Measurements from ENCODE around the gene POLR3GL.

The POLR3GL gene

DNA sequence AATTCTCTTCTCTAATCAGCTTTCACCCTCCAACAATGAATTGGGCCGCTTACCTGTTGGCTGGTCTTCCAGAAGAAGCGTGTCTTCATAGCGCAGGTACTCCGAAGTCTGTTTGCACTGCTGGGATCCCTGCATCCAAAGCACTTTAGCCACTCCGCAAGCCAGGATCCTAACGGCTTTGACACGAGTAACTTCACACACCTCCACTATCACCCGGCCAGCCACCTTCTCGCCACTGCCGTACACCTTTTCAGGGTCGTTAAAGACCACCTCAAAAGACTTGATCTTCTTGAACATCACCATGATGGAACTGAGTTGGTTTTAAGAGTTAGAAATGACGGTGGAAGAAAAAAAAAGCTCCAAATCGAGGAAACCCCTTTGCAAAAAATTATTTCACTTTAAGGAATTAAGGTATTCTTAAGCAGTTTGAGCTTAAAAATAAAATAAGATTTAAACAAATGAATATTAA, 31.5 kb downstream of the POLR3GL start:
- DNase-seq (ENCODE audit: insufficient read length, low spot score) (no peak), FAIRE-seq (peak; percentile 23)
- no peak for TF ChIP-seq PAX5 (IDR thresholded peaks at IDR 0.05; ENCODE audit: insufficient read depth, low read length, severe bottlenecking)
- TF ChIP-seq SPI1 (IDR thresholded peaks at IDR 0.05; ENCODE audit: low read depth, low read length), result no peak
- TF ChIP-seq TAF1 (IDR thresholded peaks at IDR 0.05; ENCODE audit: low read depth, low read length), result no peak
- TF ChIP-seq POU2F2 (IDR thresholded peaks at IDR 0.05; ENCODE audit: low read depth, low read length), result no peak
- TF ChIP-seq POLR2A (IDR thresholded peaks at IDR 0.05; ENCODE audit: low read depth, low read length), result no peak
- TF ChIP-seq POLR2AphosphoS5 (IDR thresholded peaks at IDR 0.05; ENCODE audit: low read depth, low read length), result no peak; the same call in none of the 2 replicates

DNA sequence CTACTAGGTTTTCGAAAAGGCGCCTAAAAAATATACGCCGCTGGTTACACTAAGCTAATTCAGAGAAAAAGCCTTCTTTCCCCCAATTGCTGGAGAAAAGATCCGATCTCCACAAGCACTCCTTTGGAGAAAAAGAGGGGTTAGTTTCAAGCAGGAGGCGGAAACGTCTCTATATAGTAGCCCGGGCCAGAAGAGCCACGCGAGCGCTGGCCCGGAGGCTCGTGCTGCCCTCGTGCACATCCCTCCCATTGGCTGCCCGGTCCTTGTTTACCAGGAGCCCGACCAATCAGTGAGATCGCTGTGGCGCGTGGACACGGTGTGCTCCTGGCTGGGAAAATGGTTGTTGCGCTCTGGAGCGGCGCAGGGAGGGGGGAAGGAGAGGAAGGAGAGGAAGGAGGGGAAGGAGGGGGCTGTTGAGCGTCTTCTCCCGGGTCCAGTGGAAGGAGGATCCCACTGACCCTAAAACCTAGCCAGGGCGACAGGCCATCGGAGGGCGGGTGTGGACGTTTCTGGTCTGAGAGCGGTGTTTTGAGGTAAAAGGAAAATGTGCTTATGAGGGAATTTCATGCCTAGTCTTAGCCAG, 32.0 kb downstream of the POLR3GL start, which contains the start of gene TXNIP:
Gene TXNIP (minus strand): TSS at position 147 of the 583 bp plus-strand sequence. CDS start 313 bp downstream, outside the sequence.
- DNase-seq (ENCODE audit: insufficient read length, low spot score), result peak; percentile 87
- TF ChIP-seq PAX5 (IDR thresholded peaks at IDR 0.05; ENCODE audit: insufficient read depth, low read length, severe bottlenecking) (no peak), SPI1 (IDR thresholded peaks at IDR 0.05; ENCODE audit: low read depth, low read length) (peak; percentile 15; the same call in 1 of the 2 replicates), POLR2AphosphoS5 (IDR thresholded peaks at IDR 0.05; ENCODE audit: low read depth, low read length) (peak; percentile 99), TAF1 (IDR thresholded peaks at IDR 0.05; ENCODE audit: low read depth, low read length) (peak; percentile 83), POLR2A (IDR thresholded peaks at IDR 0.05; ENCODE audit: low read depth, low read length) (peak; percentile 100), POU2F2 (IDR thresholded peaks at IDR 0.05; ENCODE audit: low read depth, low read length) (peak; percentile 50)
- peak; percentile 92 for FAIRE-seq

DNA sequence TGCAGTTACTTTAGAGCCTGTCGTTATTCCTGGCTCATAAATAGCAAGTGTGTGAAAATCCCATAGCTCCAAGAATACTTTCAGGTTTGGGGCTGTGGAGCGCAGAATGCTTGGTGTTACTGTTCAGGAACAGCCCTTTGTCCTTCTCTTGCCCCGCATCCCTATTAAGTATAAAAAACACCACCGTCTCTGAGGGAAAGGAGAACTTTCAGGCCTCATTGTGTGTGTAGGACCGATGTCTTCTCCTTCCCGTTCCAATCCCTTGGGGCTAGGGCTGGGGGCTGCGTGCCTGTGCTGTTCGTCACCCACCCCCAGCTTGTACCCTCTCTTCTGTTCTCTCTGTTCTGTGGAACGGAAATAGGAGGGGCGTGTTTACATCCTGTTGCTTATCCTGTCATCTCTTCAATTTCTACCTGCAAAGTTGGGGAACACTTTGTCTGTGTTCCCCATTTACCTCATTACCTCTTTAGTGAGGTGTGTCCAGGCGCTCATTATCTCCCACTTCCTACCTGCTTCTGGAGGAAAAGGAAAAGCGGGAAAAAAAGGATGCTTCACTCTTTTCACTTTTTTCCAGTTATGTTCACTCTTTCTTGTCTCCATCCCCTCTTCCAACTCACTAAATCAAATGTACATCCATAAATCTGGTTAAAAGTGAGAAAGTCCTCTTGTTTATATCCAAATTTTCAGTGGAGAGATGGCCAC, 32.7 kb downstream of the POLR3GL start:
- DNase-seq (ENCODE audit: insufficient read length, low spot score) (peak; percentile 37), FAIRE-seq (peak; percentile 38)
- TF ChIP-seq POLR2A (IDR thresholded peaks at IDR 0.05; ENCODE audit: low read depth, low read length) (peak; percentile 88), PAX5 (IDR thresholded peaks at IDR 0.05; ENCODE audit: insufficient read depth, low read length, severe bottlenecking) (no peak), TAF1 (IDR thresholded peaks at IDR 0.05; ENCODE audit: low read depth, low read length) (peak; percentile 70; the same call in 1 of the 2 replicates), POLR2AphosphoS5 (IDR thresholded peaks at IDR 0.05; ENCODE audit: low read depth, low read length) (peak; percentile 81), POU2F2 (IDR thresholded peaks at IDR 0.05; ENCODE audit: low read depth, low read length) (peak; percentile 57; the same call in 1 of the 2 replicates), SPI1 (IDR thresholded peaks at IDR 0.05; ENCODE audit: low read depth, low read length) (peak; percentile 49; the same call in 1 of the 2 replicates)

DNA sequence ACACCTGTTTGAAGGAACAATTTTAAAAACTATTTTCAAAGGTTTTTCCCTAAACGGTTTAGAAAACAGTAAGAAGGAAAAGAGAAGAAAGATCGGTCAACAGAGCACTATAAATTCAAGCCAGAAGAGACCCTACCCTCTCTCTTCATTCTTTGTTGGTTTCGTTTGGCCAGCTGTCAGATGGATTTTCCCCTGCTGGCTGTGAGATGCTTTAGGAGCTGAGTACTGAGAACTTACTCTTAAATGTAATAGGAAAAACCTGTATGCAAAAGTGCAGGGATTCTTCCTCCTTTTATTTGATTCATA, 33.2 kb downstream of the POLR3GL start:
- no peak for DNase-seq (ENCODE audit: insufficient read length, low spot score)

DNA sequence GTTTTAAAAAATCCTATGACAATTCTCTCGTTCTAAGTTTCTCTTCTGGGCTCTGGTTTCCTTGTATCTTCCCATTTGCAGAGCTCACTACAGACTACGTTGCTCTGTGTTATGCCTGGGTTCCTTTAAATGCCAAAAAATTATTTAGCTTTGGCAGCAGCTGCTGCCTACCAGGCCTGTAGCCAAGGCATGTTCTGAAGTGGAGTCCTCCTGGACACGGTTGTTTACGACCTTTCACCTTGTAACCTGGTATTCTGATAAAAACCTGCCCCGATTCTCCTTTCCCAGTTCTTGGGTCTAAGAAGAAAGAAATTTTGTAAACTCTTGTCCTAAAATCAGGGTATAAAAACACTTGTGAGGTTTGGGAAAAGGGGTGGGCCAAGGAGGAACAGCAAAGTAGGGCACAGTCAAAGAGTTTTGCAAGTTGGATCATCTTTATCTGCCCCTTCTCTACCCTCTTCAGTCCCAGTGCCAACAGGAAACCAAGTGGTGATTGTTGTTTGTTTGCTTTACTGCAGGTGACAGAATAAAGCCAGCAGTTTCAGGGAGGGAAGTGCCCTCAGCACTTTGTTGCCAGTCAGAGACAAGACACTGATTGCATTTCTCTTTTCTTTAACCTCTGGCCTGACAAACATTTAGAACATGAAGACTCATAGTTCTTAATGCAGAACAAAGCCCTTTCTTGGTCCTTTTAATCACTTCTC, 35.0 kb downstream of the POLR3GL start:
- no peak for DNase-seq (ENCODE audit: insufficient read length, low spot score)
- no peak for TF ChIP-seq POU2F2 (IDR thresholded peaks at IDR 0.05; ENCODE audit: low read depth, low read length)
- no peak for TF ChIP-seq TAF1 (IDR thresholded peaks at IDR 0.05; ENCODE audit: low read depth, low read length)
- TF ChIP-seq POLR2AphosphoS5 (IDR thresholded peaks at IDR 0.05; ENCODE audit: low read depth, low read length), result no peak
- no peak for TF ChIP-seq SPI1 (IDR thresholded peaks at IDR 0.05; ENCODE audit: low read depth, low read length)
- no peak for TF ChIP-seq PAX5 (IDR thresholded peaks at IDR 0.05; ENCODE audit: insufficient read depth, low read length, severe bottlenecking)
- no peak for TF ChIP-seq POLR2A (IDR thresholded peaks at IDR 0.05; ENCODE audit: low read depth, low read length)
- FAIRE-seq, result no peak

More for the DNA sequence above, 33.2 kb downstream of the POLR3GL start:
- TF ChIP-seq TAF1 (IDR thresholded peaks at IDR 0.05; ENCODE audit: low read depth, low read length), result no peak
- no peak for TF ChIP-seq POU2F2 (IDR thresholded peaks at IDR 0.05; ENCODE audit: low read depth, low read length)
- no peak for TF ChIP-seq SPI1 (IDR thresholded peaks at IDR 0.05; ENCODE audit: low read depth, low read length)
- no peak for TF ChIP-seq PAX5 (IDR thresholded peaks at IDR 0.05; ENCODE audit: insufficient read depth, low read length, severe bottlenecking)
- TF ChIP-seq POLR2AphosphoS5 (IDR thresholded peaks at IDR 0.05; ENCODE audit: low read depth, low read length), result no peak
- no peak for TF ChIP-seq POLR2A (IDR thresholded peaks at IDR 0.05; ENCODE audit: low read depth, low read length)
- FAIRE-seq, result no peak

DNA sequence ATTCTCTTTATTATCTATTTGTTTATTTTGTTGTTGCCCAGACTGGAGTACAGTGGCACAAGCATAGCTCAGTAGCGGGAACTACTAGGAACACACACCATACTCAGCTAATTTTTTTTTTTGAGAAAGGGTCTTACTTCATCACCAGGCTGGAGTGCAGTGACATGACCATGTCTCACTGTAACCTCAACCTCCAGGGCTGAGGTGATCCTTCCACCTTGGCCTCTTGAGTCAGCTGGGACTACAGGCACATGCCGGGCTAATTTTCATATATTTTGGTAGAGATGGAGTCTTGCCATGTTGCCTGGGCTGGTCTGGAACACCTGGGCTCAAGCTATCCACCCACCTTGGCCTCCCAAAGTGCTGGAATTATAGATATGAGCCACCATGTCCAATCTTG, 37.2 kb downstream of the POLR3GL start:
- DNase-seq (ENCODE audit: insufficient read length, low spot score) (no peak), FAIRE-seq (no peak)
- TF ChIP-seq POU2F2 (IDR thresholded peaks at IDR 0.05; ENCODE audit: low read depth, low read length), result no peak
- TF ChIP-seq TAF1 (IDR thresholded peaks at IDR 0.05; ENCODE audit: low read depth, low read length), result no peak
- TF ChIP-seq SPI1 (IDR thresholded peaks at IDR 0.05; ENCODE audit: low read depth, low read length), result no peak
- TF ChIP-seq POLR2AphosphoS5 (IDR thresholded peaks at IDR 0.05; ENCODE audit: low read depth, low read length), result no peak
- no peak for TF ChIP-seq POLR2A (IDR thresholded peaks at IDR 0.05; ENCODE audit: low read depth, low read length)
- TF ChIP-seq PAX5 (IDR thresholded peaks at IDR 0.05; ENCODE audit: insufficient read depth, low read length, severe bottlenecking), result no peak

DNA sequence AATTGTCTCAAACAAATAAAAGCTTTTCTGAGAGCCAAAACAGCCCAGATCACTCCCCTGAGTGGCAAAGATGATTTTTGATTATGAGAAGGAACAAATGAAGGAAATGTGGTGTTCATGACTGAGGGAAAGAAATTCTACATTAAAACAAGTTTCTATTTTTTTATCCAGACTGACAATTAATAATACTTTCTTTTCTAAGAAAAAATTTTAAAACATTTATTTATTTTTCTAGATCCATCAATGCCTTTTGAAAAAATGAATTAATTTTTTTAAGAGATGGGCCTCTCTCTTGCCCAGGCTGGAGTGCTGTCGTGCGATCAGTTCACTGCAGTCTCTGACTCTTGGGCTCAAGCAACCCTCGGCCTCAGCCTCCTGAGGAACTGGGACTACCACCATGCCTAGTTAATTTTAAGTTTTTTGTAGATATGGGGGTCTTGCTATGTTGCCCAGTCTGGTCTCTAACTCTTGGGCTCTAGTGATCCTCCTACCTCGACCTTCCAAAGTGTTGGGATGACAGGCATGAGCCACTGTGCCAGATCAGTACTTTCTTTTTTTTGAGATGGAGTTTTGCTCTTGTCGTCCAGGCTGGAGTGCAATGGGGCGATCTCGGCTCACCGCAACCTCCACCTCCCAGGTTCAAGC, 43.1 kb downstream of the POLR3GL start:
- DNase-seq (ENCODE audit: insufficient read length, low spot score) (no peak), FAIRE-seq (no peak)
- TF ChIP-seq POLR2AphosphoS5 (IDR thresholded peaks at IDR 0.05; ENCODE audit: low read depth, low read length) (no peak), SPI1 (IDR thresholded peaks at IDR 0.05; ENCODE audit: low read depth, low read length) (no peak), TAF1 (IDR thresholded peaks at IDR 0.05; ENCODE audit: low read depth, low read length) (no peak), POLR2A (IDR thresholded peaks at IDR 0.05; ENCODE audit: low read depth, low read length) (no peak), PAX5 (IDR thresholded peaks at IDR 0.05; ENCODE audit: insufficient read depth, low read length, severe bottlenecking) (no peak), POU2F2 (IDR thresholded peaks at IDR 0.05; ENCODE audit: low read depth, low read length) (no peak)

DNA sequence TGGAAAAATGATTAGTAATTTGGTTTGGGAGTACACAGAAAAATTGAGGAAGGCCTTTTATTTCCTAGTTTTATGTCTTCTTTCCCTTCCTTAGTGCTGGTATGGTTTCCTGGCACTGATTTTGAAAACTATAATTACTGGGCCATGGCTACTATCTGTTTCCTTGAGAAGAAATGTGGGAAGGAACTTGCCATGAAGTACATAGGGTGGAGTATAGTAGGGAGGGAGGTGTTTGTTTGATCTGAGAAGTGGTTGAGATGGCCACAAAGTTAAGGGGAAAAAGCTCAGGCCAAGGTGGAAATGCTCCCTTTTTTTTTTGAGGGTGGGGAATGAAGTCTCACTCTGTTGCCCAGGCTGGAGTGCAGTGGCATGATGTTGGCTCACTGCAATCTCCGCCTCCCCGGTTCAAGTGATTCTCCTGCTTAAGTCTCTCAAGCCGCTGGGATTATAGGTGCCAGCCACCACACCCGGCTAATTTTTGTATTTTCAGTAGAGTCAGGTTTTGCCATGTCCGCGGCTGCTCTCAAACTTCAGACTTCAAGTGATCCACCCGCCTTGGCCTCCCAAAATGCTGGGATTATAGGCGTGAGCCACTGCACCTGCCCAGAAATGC, 45.7 kb downstream of the POLR3GL start:
- TF ChIP-seq POU2F2 (IDR thresholded peaks at IDR 0.05; ENCODE audit: low read depth, low read length) (no peak), SPI1 (IDR thresholded peaks at IDR 0.05; ENCODE audit: low read depth, low read length) (no peak), PAX5 (IDR thresholded peaks at IDR 0.05; ENCODE audit: insufficient read depth, low read length, severe bottlenecking) (no peak), TAF1 (IDR thresholded peaks at IDR 0.05; ENCODE audit: low read depth, low read length) (no peak), POLR2AphosphoS5 (IDR thresholded peaks at IDR 0.05; ENCODE audit: low read depth, low read length) (no peak), POLR2A (IDR thresholded peaks at IDR 0.05; ENCODE audit: low read depth, low read length) (no peak)
- no peak for DNase-seq (ENCODE audit: insufficient read length, low spot score)

More for the DNA sequence above, 45.7 kb downstream of the POLR3GL start:
- no peak for FAIRE-seq

All from GM12891 (cell line).